Sigmoid colon (tissue), 4 donors: ENCODE data around the gene OR10G8.

Source experiments
- POLR2A ChIP-seq, 2 donors: fragments of 450-650 bp; IDR thresholded peaks; one replicate each; pipeline ENCODE4 v1.6.1; 2016; ENCODE audit warnings: antibody characterized with exemption in 2 of 2, mild to moderate bottlenecking in 2 of 2, moderate library complexity in 2 of 2
- POLR2AphosphoS5 ChIP-seq, 4 donors: sonication (generic); formaldehyde crosslinking; IDR thresholded peaks; one replicate each; pipeline ENCODE4 v1.6.1; 2017; ENCODE audit warnings: antibody characterized with exemption in 4 of 4

- TF ChIP-seq POLR2A (IDR thresholded peaks at IDR 0.05) (no peak), POLR2AphosphoS5 (IDR thresholded peaks at IDR 0.05) (no peak)
Measured at GRCh38 chr11:124041254-124041653, 14.7 kb downstream of the OR10G8 start, which contains the start of gene OR10G7.
